OCI-LY7 (cell line): ENCODE measurements around the gene SP5.

Experiments
- CTCF ChIP-seq: fragments of 200-600 bp; sonication (generic); conservative IDR thresholded peaks from 2 replicates; pipeline ENCODE4 v1.5.1; 2014; ENCODE audit warnings: mild to moderate bottlenecking, antibody characterized with exemption, low read length, moderate library complexity, mixed read lengths
- EZH2phosphoT487 ChIP-seq: fragments of 200-600 bp; sonication (generic); IDR thresholded peaks from 2 replicates; pipeline ENCODE4 v1.6.1; 2018; ENCODE audit warnings: low read depth, borderline replicate concordance, mild to moderate bottlenecking, mixed run types, antibody characterized with exemption, low read length, moderate library complexity, mixed read lengths

GRCh38 chr2:170665743-170666142 lies 49.4 kb upstream of the SP5 start:
- TF ChIP-seq CTCF: no peak
- TF ChIP-seq EZH2phosphoT487: no peak
